HL-60 (cell line): ENCODE data around the gene CLDND1.
A peak's percentile ranks its signal among the peaks of the same experiment; 100 is the strongest.

Experiments used
- CTCF ChIP-seq: IDR thresholded peaks from one replicate; pipeline ENCODE4 v1.5.1; 2011; ENCODE audit warnings: low read length, control low read depth, inconsistent platforms; ENCODE audit not compliant: insufficient read depth
- GABPA ChIP-seq: IDR thresholded peaks from 2 replicates; pipeline ENCODE4 v1.6.1; 2012; ENCODE audit warnings: low read depth
- POLR2AphosphoS5 ChIP-seq: IDR thresholded peaks from 2 replicates; pipeline ENCODE4 v1.6.1; 2012; ENCODE audit warnings: low read depth
- REST ChIP-seq: IDR thresholded peaks from 2 replicates; pipeline ENCODE4 v1.6.1; 2012; ENCODE audit warnings: low read depth; ENCODE audit not compliant: insufficient replicate concordance
- SPI1 ChIP-seq: IDR thresholded peaks from 2 replicates; pipeline ENCODE4 v1.6.1; 2012; ENCODE audit warnings: low read depth, mild to moderate bottlenecking, borderline replicate concordance

DNA sequence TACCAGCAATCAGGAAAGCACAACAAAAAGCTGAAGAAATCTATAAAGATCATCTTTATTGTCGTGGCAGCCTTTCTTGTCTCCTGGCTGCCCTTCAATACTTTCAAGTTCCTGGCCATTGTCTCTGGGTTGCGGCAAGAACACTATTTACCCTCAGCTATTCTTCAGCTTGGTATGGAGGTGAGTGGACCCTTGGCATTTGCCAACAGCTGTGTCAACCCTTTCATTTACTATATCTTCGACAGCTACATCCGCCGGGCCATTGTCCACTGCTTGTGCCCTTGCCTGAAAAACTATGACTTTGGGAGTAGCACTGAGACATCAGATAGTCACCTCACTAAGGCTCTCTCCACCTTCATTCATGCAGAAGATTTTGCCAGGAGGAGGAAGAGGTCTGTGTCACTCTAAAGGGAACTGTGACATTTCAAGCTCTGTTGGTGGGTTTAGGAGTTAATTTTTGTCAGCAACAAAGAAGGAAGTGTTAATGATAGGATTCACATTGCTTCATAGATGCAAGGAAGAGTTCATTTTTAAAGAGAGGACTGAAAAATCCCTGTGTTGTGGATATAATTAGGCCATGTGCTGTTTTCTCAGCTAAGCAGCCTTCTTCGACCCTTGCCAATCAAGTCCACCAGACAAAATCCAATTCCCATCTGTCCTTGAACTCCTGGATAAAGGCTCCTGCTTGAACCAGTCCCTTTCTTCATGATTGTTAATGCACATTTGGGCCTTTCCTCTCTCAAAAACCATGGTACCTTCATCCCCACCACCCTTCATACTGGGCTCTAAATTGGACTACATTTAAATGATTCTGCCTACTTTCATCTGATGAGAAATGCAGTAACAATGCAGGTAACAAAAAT is 10.2 kb upstream of the CLDND1 start:
- TF ChIP-seq CTCF: no peak
- no peak for TF ChIP-seq POLR2AphosphoS5
- TF ChIP-seq REST: no peak
- TF ChIP-seq GABPA: no peak
- TF ChIP-seq SPI1: peak; percentile 56; the same call in 1 of the 2 replicates
